HG02973 (cell line): ENCODE data around the gene RPLP1.

Experiments used
- ATAC-seq: cut with Tn5 transposase; IDR thresholded peaks from one replicate; pipeline ENCODE4 v1.9.1; 2021; ENCODE audit warnings: moderate library complexity; ENCODE audit not compliant: unreplicated experiment

RPLP1 gene

GRCh38 chr15:69468241-69469121 lies 15.9 kb downstream of the RPLP1 start:
- no peak for ATAC-seq

- no peak for ATAC-seq
Measured at GRCh38 chr15:69469467-69470201, 17.0 kb downstream of the RPLP1 start.

- no peak for ATAC-seq
Measured at GRCh38 chr15:69472046-69472445, 19.4 kb downstream of the RPLP1 start.

GRCh38 chr15:69472562-69472961 lies 19.9 kb downstream of the RPLP1 start:
- no peak for ATAC-seq

GRCh38 chr15:69474291-69474690 lies 21.7 kb downstream of the RPLP1 start:
- no peak for ATAC-seq

- ATAC-seq: no peak
Measured at GRCh38 chr15:69474846-69475455, 22.3 kb downstream of the RPLP1 start.

GRCh38 chr15:69475769-69476358 lies 23.2 kb downstream of the RPLP1 start:
- no peak for ATAC-seq

- ATAC-seq: no peak
Measured at GRCh38 chr15:69476704-69477473, 24.3 kb downstream of the RPLP1 start.

- ATAC-seq: no peak
Measured at GRCh38 chr15:69478259-69478781, 25.7 kb downstream of the RPLP1 start.

- ATAC-seq: no peak
Measured at GRCh38 chr15:69479081-69479480, 26.5 kb downstream of the RPLP1 start.

- ATAC-seq: no peak
Measured at GRCh38 chr15:69479971-69480370, 27.4 kb downstream of the RPLP1 start.

GRCh38 chr15:69480932-69481331 lies 28.3 kb downstream of the RPLP1 start:
- ATAC-seq: no peak

GRCh38 chr15:69482686-69483256 lies 30.2 kb downstream of the RPLP1 start:
- ATAC-seq: no peak

- ATAC-seq: no peak
Measured at GRCh38 chr15:69484837-69485236, 32.2 kb downstream of the RPLP1 start.

GRCh38 chr15:69486481-69487110 lies 34.0 kb downstream of the RPLP1 start:
- ATAC-seq: no peak

- ATAC-seq: no peak
Measured at GRCh38 chr15:69489073-69489571, 36.5 kb downstream of the RPLP1 start.

GRCh38 chr15:69490356-69491037 lies 37.9 kb downstream of the RPLP1 start:
- no peak for ATAC-seq

GRCh38 chr15:69491038-69491505 lies 38.5 kb downstream of the RPLP1 start:
- ATAC-seq: no peak

GRCh38 chr15:69493406-69493805 lies 40.8 kb downstream of the RPLP1 start:
- no peak for ATAC-seq
